ENCODE measurements around the gene TMEM247. TPM values are rescaled to one million over a fixed set of nuclear protein-coding genes. Genes with fewer than 3 reads are reported as not detected.

TMEM247 gene
- total RNA-seq, 3 donors from 2014 or later (not counting 1 experiment from before 2014, with no cell fraction given) = not detected

DNA sequence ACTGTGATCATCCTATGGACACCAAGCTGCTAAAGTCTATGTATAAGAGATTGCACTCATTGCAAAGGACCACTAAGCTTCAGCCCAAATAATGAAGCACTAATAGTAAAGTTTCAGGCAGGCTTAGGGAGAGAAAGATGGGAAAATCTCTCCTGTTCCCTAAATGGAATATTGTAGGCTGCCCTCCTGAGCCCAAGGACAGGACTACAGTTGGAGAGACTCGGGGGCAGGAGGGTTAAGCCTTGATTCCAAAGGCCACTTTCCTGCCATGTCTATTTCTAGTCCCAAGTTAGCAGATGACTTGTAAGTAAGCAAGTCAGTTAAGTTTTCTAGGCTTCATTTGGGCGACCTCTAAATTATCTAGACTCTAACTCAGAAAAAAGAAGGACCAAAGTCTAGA lies 9.0 kb downstream of the TMEM247 start:
- Mint-ChIP-seq H3K4me1 (peaks cover 6 to 13% of the 10 kb centered on the region in 2 donors), H3K4me3 (no peak overlapping the region), H3K9me3 (no peaks in the 10 kb centered on the region), H3K27me3 (ENCODE audit: low read depth in 2 of 2) (peaks cover 0 to 2% of the 10 kb centered on the region in 2 donors), H3K36me3 (no peaks in the 10 kb centered on the region), H3K27ac (no peak overlapping the region)
- DNase-seq = no peak
- intact Hi-C loops (cut with micrococcal nuclease) = no loop called here
- no peaks in the 10 kb centered on the region for H3K27me3 ChIP-seq (ENCODE audit: control insufficient read depth, insufficient read depth, low read length)
- 100% methylated on average over 2 of the region's 2 CpGs for WGBS (ENCODE audit: insufficient coverage)
- TF ChIP-seq CTCF (IDR thresholded peaks at IDR 0.05) = no peak
- H3K27ac ChIP-seq (ENCODE audit: low read length) = no peak overlapping the region
- H3K36me3 ChIP-seq (ENCODE audit: control insufficient read depth, insufficient read depth, low read length) = no peaks in the 10 kb centered on the region
- no peak for ATAC-seq
- no peak overlapping the region for H3K4me3 ChIP-seq (ENCODE audit: low read length)
- peaks cover 7% of the 10 kb centered on the region for H3K4me1 ChIP-seq (ENCODE audit: control insufficient read depth, insufficient read depth, low read length)
- no peaks in the 10 kb centered on the region for H3K9me3 ChIP-seq (ENCODE audit: control insufficient read depth, insufficient read depth, low read length)

DNA sequence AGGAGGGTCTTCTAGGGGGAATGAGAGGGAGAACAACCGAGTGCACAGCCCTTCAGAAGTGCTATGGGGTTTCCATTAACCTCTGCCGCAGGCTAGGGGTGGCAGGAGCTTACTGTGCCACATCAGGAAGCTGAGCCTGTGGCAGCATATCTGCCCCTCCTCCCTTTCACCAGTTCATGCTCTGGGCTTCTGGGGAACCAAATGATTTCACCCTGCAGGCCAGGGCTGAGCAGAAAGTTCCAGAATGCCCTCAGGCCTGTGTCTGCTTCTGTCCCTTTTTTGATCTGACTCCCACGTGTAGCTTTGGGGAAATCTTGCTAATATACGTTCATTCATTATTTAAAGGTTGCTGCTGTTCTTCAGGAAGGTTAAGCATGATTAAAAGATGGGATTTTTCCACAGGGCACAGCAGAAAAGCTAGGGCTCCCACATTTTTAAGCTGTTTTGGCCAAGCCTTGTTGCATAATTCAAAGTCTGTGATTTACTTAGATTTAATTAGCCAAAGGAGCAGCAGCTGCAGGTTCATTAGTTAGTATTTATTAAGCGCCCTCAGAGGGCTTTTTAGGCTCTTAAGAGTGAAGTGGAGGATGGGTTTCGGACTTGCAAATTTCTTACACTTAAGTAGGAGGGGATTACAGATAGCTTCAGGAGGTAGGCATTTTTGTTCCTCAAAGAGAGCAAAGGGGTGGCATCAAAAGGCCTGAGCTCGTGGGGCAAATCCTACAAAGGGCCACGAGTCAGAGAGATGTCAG lies 10.2 kb downstream of the TMEM247 start:
- Mint-ChIP-seq H3K4me1 (peaks cover 12 to 20% of the 10 kb centered on the region in 2 donors), H3K9me3 (no peaks in the 10 kb centered on the region), H3K27ac (no peak overlapping the region), H3K27me3 (ENCODE audit: low read depth in 2 of 2) (peaks cover 0 to 2% of the 10 kb centered on the region in 2 donors), H3K36me3 (no peaks in the 10 kb centered on the region), H3K4me3 (no peak overlapping the region)
- intact Hi-C loops (cut with micrococcal nuclease) = no loop called here
- Histone ChIP-seq H3K9me3 (ENCODE audit: control insufficient read depth, insufficient read depth, low read length) (no peaks in the 10 kb centered on the region), H3K27ac (ENCODE audit: low read length) (no peak overlapping the region), H3K4me3 (ENCODE audit: low read length) (no peak overlapping the region), H3K36me3 (ENCODE audit: control insufficient read depth, insufficient read depth, low read length) (no peaks in the 10 kb centered on the region), H3K4me1 (ENCODE audit: control insufficient read depth, insufficient read depth, low read length) (peaks cover 12% of the 10 kb centered on the region), H3K27me3 (ENCODE audit: control insufficient read depth, insufficient read depth, low read length) (no peaks in the 10 kb centered on the region)
- WGBS (ENCODE audit: insufficient coverage) = 80% methylated on average over 8 of the region's 8 CpGs
- no peak for DNase-seq
- no peak for TF ChIP-seq CTCF (IDR thresholded peaks at IDR 0.05)
- ATAC-seq = no peak

DNA sequence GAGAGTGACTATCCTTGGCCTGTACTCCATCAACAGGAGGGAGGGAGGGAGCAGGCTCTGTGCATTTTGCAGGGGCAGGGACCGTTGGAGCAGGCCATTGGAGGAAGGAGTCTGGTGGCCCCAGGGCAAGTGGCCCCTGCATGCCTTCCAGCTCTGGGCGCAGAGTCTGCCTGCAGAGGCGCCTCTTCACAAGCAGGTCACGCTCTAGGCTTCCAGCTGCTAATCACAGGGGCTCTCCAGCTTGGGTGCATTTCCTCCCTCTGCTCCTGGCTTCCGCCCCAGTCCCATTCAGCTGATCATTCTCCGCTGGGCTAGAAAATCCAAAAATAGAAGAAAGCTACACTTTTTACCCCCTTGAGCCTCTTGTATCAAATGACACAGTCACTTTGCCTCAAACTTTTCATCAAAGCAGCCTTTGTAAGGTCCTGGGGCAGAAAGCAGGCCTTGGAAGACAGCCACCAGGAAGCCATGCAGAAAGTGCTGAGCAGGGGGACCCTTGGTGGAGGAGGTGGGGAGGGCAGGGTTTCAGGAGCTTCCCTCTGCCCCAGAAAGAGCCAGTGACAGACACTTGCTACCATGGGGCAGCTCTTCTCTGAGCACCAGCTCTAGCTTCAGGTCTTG lies 11.3 kb downstream of the TMEM247 start:
- DNase-seq = no peak
- TF ChIP-seq CTCF (IDR thresholded peaks at IDR 0.05) = no peak
- WGBS (ENCODE audit: insufficient coverage) = 51% methylated on average over 6 of the region's 6 CpGs
- intact Hi-C loops (cut with micrococcal nuclease) = no loop called here
- H3K36me3 Mint-ChIP-seq = no peaks in the 10 kb centered on the region
- H3K27ac Mint-ChIP-seq = no peak overlapping the region
- Histone ChIP-seq H3K4me1 (ENCODE audit: control insufficient read depth, insufficient read depth, low read length) (peaks cover 12% of the 10 kb centered on the region), H3K27ac (ENCODE audit: low read length) (no peak overlapping the region), H3K9me3 (ENCODE audit: control insufficient read depth, insufficient read depth, low read length) (no peaks in the 10 kb centered on the region), H3K4me3 (ENCODE audit: low read length) (no peak overlapping the region), H3K27me3 (ENCODE audit: control insufficient read depth, insufficient read depth, low read length) (no peaks in the 10 kb centered on the region), H3K36me3 (ENCODE audit: control insufficient read depth, insufficient read depth, low read length) (no peaks in the 10 kb centered on the region)
- peaks cover 0 to 2% of the 10 kb centered on the region in 2 donors for H3K27me3 Mint-ChIP-seq (ENCODE audit: low read depth in 2 of 2)
- no peaks in the 10 kb centered on the region for H3K9me3 Mint-ChIP-seq
- H3K4me1 Mint-ChIP-seq = peaks cover 12 to 20% of the 10 kb centered on the region in 2 donors
- no peak for ATAC-seq
- no peak overlapping the region for H3K4me3 Mint-ChIP-seq
